Activated effector memory CD4-positive, alpha-beta T cell treated with Interleukin-2 at 50 U/mL for 16 hours (primary cell): ENCODE measurements around the gene SP9.

Experiments used
- DNase-seq: peaks from one replicate; pipeline ENCODE4 v3.0.0-alpha.2; 2020

Gene SP9

GRCh38 chr2:174334781-174335251 is at the start of gene SP9:
SP9 (plus strand) TSS chr2:174334954; CDS start chr2:174335093, 139 bp downstream.
- DNase-seq: no peak

GRCh38 chr2:174286172-174286571 is 48.6 kb upstream of the SP9 start:
- DNase-seq: no peak

- DNase-seq: no peak
Measured at GRCh38 chr2:174292908-174293307, 41.8 kb upstream of the SP9 start.

- DNase-seq: no peak
Measured at GRCh38 chr2:174300114-174300513, 34.6 kb upstream of the SP9 start.

GRCh38 chr2:174312581-174313234 is 22.0 kb upstream of the SP9 start:
- DNase-seq: no peak

- DNase-seq: no peak
Measured at GRCh38 chr2:174322149-174322548, 12.6 kb upstream of the SP9 start.

- DNase-seq: no peak
Measured at GRCh38 chr2:174322746-174323145, 12.0 kb upstream of the SP9 start.

GRCh38 chr2:174324530-174324929 is 10.2 kb upstream of the SP9 start:
- DNase-seq: no peak

GRCh38 chr2:174325373-174326160 is 9.2 kb upstream of the SP9 start:
- no peak for DNase-seq

GRCh38 chr2:174326161-174327020 is 8.4 kb upstream of the SP9 start:
- no peak for DNase-seq

GRCh38 chr2:174327021-174327840 is 7.5 kb upstream of the SP9 start:
- no peak for DNase-seq

GRCh38 chr2:174327841-174328113 is 7.0 kb upstream of the SP9 start:
- no peak for DNase-seq

GRCh38 chr2:174328114-174328960 is 6.4 kb upstream of the SP9 start:
- DNase-seq: no peak

- DNase-seq: no peak
Measured at GRCh38 chr2:174328961-174329715, 5.6 kb upstream of the SP9 start.

GRCh38 chr2:174330945-174331594 is 3.7 kb upstream of the SP9 start:
- DNase-seq: no peak

GRCh38 chr2:174331595-174332216 is 3.0 kb upstream of the SP9 start:
- no peak for DNase-seq

- DNase-seq: no peak
Measured at GRCh38 chr2:174332217-174332963, 2.4 kb upstream of the SP9 start.

- no peak for DNase-seq
Measured at GRCh38 chr2:174333017-174333371, 1.8 kb upstream of the SP9 start.
